GM12801 (cell line): ENCODE results near the gene ATP2A1.

ENCODE experiments used
- TF ChIP-seq, protein P1 (sequence below): IDR thresholded peaks from one replicate; pipeline ENCODE4 v1.5.1; 2011; ENCODE audit warnings: control low read depth; ENCODE audit not compliant: insufficient read length; ENCODE audit errors: extremely low read depth

ATP2A1 gene

DNA sequence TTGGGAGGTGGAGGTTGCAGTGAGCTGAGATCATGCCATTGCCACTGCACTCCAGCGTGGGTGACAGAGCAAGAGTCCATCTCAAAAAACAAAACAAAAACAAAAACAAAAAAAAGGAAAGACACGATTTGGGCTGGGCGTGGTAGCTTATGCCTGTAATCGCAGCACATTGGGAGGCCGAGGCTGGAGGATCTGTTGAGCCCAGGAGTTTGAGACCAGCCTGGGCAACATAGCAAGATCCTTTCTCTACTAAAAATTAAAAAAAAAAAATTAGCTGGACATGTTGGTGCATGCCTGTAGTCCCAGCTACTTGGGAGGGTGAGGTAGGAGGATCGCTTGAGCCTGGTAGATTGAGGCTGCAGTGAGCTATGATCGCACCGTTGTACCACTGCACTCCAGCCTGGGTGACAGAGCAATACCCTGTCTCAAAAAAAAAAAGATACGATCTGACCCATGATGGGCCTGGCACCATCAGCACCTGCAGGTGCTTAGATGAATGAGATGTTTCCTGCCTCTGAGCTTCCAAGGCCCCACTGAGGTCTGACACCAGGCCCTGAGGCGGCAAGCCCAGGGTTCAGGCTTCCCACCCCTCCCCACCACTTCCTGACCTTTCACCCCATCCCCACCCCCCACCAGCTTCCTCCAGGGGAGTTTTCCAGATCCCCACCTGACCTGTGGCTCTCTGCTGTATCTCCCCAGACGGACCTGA is 21.7 kb downstream of the ATP2A1 start:
- TF ChIP-seq, protein P1, sequence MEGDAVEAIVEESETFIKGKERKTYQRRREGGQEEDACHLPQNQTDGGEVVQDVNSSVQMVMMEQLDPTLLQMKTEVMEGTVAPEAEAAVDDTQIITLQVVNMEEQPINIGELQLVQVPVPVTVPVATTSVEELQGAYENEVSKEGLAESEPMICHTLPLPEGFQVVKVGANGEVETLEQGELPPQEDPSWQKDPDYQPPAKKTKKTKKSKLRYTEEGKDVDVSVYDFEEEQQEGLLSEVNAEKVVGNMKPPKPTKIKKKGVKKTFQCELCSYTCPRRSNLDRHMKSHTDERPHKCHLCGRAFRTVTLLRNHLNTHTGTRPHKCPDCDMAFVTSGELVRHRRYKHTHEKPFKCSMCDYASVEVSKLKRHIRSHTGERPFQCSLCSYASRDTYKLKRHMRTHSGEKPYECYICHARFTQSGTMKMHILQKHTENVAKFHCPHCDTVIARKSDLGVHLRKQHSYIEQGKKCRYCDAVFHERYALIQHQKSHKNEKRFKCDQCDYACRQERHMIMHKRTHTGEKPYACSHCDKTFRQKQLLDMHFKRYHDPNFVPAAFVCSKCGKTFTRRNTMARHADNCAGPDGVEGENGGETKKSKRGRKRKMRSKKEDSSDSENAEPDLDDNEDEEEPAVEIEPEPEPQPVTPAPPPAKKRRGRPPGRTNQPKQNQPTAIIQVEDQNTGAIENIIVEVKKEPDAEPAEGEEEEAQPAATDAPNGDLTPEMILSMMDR = no peak

DNA sequence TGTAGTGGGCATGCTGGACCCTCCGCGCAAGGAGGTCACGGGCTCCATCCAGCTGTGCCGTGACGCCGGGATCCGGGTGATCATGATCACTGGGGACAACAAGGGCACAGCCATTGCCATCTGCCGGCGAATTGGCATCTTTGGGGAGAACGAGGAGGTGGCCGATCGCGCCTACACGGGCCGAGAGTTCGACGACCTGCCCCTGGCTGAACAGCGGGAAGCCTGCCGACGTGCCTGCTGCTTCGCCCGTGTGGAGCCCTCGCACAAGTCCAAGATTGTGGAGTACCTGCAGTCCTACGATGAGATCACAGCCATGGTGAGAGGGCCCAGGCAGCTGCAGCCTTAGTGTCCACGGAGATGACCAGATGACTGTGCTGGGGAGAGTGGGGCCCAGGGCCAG is 22.3 kb downstream of the ATP2A1 start:
- TF ChIP-seq, protein P1 = no peak

DNA sequence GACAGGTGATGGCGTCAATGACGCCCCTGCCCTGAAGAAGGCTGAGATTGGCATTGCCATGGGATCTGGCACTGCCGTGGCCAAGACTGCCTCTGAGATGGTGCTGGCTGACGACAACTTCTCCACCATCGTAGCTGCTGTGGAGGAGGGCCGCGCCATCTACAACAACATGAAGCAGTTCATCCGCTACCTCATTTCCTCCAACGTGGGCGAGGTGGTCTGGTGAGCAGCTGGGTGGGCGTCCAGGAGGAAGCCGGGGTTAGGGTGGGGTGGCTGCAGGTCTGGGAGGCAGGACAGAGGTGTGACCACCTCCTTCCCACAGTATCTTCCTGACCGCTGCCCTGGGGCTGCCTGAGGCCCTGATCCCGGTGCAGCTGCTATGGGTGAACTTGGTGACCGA is 23.6 kb downstream of the ATP2A1 start:
- TF ChIP-seq, protein P1 = no peak

DNA sequence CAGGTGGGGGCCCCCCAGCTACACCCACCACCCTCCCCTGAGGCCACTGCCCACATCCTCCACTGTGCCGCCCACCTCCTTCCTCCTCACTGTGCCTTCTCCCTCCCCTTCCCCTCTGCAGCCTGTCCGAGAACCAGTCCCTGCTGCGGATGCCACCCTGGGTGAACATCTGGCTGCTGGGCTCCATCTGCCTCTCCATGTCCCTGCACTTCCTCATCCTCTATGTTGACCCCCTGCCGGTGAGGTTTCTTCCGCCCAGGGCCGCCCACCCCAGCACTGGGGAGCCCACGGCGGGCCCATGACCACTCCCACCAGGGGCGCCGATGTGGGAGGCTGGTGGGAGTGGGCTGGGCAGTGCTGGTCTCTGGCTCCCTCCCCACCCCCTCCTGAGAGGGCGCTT is 24.6 kb downstream of the ATP2A1 start:
- TF ChIP-seq, protein P1 = no peak

DNA sequence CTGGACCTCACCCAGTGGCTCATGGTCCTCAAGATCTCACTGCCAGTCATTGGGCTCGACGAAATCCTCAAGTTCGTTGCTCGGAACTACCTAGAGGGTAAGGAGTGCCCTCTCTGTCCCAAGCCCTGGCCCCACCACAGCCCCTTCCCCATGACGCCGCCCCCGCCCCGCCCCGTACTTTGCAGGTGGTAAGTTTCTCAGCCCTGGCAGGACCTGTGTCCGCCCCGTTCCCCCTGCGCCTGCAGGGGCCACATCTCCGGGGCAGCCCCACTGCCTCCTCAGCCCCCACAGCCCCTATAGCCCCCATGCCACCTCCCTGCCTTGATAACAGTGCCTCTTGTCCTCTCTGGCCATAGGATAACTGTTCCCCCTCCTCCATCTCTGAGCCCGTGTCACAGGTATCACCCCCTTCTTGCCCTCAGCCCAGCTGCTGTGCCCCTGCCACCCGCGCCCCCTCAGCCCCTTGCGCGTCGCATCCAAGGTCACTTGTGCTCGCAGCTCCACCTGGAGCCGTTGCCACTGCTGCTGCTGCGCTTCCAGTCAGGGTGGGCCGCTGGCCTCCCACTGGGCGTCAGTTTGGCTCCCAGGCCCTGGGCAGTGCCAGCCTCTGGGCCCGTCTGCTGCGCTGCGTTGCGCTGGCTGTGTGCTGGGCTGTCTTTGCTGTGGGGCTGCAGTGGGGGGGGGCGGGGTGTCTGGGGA is 25.2 kb downstream of the ATP2A1 start:
- TF ChIP-seq, protein P1 = no peak

DNA sequence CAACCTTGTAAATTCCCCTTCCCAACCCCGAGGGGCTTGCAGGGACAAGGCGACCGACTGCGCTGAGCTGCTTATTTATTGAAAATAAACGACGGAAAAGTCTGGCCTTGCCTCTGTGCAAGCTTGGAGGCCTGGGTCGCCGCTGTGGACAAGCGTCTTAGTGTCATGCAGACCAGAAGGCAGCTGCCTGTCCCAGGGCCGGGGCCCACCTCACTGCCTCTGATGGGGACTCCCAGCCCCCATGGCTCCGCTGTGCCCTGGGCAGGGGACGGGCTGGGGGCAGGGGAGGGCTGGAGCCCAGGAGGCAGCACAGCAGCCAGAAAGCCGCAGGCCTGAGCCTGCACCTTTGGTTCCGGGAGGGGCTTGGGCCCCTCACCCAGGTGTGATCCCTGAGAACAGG is 26.1 kb downstream of the ATP2A1 start:
- TF ChIP-seq, protein P1 = no peak

DNA sequence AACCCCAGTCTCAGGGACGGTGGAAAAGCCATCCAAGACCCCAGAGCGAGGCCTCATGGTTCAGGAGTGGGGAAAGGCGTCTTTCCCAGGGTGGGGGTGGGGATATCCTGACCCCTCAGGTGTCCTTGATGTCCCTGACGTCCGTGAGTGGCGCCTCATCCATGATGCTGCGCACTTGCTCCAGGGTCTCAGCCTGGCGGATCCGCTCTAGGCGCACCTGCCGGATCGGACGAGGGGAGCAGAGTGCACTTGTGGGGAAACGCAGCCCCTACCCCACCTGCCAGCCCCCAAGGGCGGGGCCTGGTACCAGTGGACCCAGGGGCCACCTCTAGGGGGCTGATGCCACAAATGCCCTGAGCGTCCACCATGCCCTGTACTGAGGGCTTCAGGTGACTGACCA is 26.5 kb downstream of the ATP2A1 start:
- TF ChIP-seq, protein P1 = no peak
